ENCODE data around the gene CEND1. TPM values are rescaled to one million over a fixed set of nuclear protein-coding genes. Genes with fewer than 3 reads are reported as not detected.

The CEND1 gene
- total and polyA plus RNA-seq, 2 donors (not counting 3 experiments of a cell fraction or from before 2014, with no cell fraction given): 0.15 to 0.40 TPM

GRCh38 chr11:766936-767210 lies 23.0 kb downstream of the CEND1 start:
- dilution Hi-C loops (cut with MboI; ENCODE audit: extremely low pct_ligation_motif_present, low sequenced_read_pairs) (no loop called here), intact Hi-C loops (cut with micrococcal nuclease) (no loop called here)
- ChIA-PET CTCF (interaction anchor here (1.4 to 1.7 kb wide), 2 partner anchors 8 to 9 kb away, joined by 4 to 5 read pairs; no protein-coding TSS in a partner anchor), POLR2A (no interaction called here)
- Histone ChIP-seq H4K20me1 (replicated peaks; ENCODE audit: control insufficient read depth, extremely low read depth, insufficient read depth, low read length) (no peaks in the 10 kb centered on the region), H3K9ac (replicated peaks; ENCODE audit: extremely low read depth, insufficient read depth, low read length) (no peak overlapping the region), H3K27ac (ENCODE audit: insufficient read depth, low read depth, low read length) (no peak overlapping the region), H3K36me3 (ENCODE audit: control insufficient read depth in 2 of 2, extremely low read depth in 1 of 2, insufficient read depth in 2 of 2, low read length in 2 of 2) (peaks cover 16 to 38% of the 10 kb centered on the region in 2 experiments), H2AFZ (ENCODE audit: low read depth, low read length) (no peak overlapping the region), H3K27me3 (ENCODE audit: control insufficient read depth in 2 of 2, insufficient read depth in 2 of 2, low read length in 2 of 2) (no peaks in the 10 kb centered on the region), H3K4me1 (ENCODE audit: control insufficient read depth, extremely low read depth, insufficient read depth, low read length) (no peaks in the 10 kb centered on the region), H3K79me2 (ENCODE audit: control insufficient read depth, insufficient read depth, low read length) (peaks cover 5% of the 10 kb centered on the region), H3K9me1 (replicated peaks; ENCODE audit: control insufficient read depth, extremely low read depth, insufficient read depth, low read length) (no peaks in the 10 kb centered on the region), H3K4me2 (ENCODE audit: insufficient read depth, low read length) (no peak overlapping the region), H3K9me3 (replicated peaks; ENCODE audit: control insufficient read depth, insufficient read depth, low read length) (no peaks in the 10 kb centered on the region), H3K4me3 (replicated peaks in 1 of 3; ENCODE audit: insufficient read depth in 1 of 3, low read depth in 1 of 3, low read length in 3 of 3) (no peak overlapping the region)
- FAIRE-seq (no peak), DNase-seq (ENCODE audit: low read depth, low spot score) (no peak)
- TF ChIP-seq EZH2 (IDR thresholded peaks at IDR 0.05; ENCODE audit: borderline replicate concordance, low read depth, low read length, severe bottlenecking) (no peak), POLR2AphosphoS5 (IDR thresholded peaks at IDR 0.05; ENCODE audit: insufficient read depth, low read depth, low read length) (no peak), MAX (IDR thresholded peaks at IDR 0.05; ENCODE audit: insufficient read depth, insufficient read length) (no peak), JUN (IDR thresholded peaks at IDR 0.05; ENCODE audit: borderline replicate concordance, insufficient read depth, insufficient read length, low read depth) (no peak), GATA2 (IDR thresholded peaks at IDR 0.05; ENCODE audit: insufficient read depth, insufficient read length, low read depth, low read length) (no peak), POLR2A (IDR thresholded peaks at IDR 0.05; ENCODE audit: low read depth, low read length) (no peak), CTCF (IDR thresholded peaks at IDR 0.05; ENCODE audit: extremely low read depth in 1 of 2, insufficient read depth in 1 of 2, low read depth in 1 of 2, low read length in 2 of 2) (no peak), FOS (IDR thresholded peaks at IDR 0.05; ENCODE audit: borderline replicate concordance, insufficient read depth, low read length) (no peak), MYC (IDR thresholded peaks at IDR 0.05; ENCODE audit: low read depth, low read length) (no peak)
- no TSS peak for BruUV-seq (replicated peaks)
